ENCODE results near the gene PEAK3. TPM values are rescaled to one million over a fixed set of nuclear protein-coding genes. Genes with fewer than 3 reads are reported as not detected.

Gene PEAK3
- total and polyA plus RNA-seq, 9 of the 15 experiments (the other 6 are each of a cell fraction or from before 2014, with no cell fraction given): 0.07 to 0.40 TPM; not detected in 7

DNA sequence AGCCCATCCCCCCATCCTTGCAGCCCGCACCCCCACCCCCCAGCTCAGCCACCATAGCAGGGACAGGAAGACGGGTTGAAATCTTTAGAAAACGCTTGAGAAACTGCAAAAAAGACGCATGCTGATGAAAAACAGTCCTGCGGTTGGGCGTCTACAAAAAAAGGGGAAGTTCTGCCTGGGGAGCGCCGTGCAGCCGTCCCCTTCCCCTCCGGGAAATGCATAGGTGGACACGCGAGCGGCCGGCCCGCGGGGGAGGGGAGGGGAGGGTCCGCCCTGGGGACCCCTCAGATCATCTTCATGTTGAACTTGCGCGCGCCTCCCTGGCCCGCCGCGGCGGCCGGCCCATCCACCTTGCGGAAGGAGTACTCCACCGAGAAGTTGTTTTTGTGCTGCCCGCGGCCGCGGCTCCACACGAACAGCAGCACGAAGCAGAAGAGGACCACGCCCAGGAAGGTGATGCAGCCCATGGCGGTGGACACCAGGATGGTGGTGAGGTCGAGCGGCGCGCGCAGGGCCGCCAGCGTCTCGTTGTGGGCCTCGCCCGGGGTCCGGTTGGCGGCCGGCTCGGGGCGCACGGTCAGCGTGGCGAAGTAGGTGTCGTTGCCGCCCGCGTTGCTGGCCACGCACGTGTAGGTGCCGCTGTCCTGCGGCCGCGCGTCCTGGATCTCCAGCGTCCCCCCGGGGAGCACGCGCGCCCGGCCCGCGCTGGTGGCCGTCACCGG lies 7.9 kb upstream of the PEAK3 start (continued):
- TF ChIP-seq NCOR1 (IDR thresholded peaks at IDR 0.05): no peak
- TF ChIP-seq GATA2 (CRISPR knock-in tag; IDR thresholded peaks at IDR 0.05): no peak
- TF ChIP-seq HNRNPK (IDR thresholded peaks at IDR 0.05; ENCODE audit: low read depth, low read length, poor library complexity, severe bottlenecking): no peak
- no peak for TF ChIP-seq SREBF2 (CRISPR knock-in tag; IDR thresholded peaks at IDR 0.05)
- TF ChIP-seq, protein P1, sequence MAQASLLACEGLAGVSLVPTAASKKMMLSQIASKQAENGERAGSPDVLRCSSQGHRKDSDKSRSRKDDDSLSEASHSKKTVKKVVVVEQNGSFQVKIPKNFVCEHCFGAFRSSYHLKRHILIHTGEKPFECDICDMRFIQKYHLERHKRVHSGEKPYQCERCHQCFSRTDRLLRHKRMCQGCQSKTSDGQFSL (CRISPR knock-in tag; IDR thresholded peaks at IDR 0.05): peak; percentile 9
- TF ChIP-seq, protein P1 (tag; IDR thresholded peaks at IDR 0.05): no peak
- TF ChIP-seq ZNF57 (CRISPR knock-in tag; IDR thresholded peaks at IDR 0.05): no peak
- 0 out of 4 replicates have a peak, but pooled peaks of 1 of the 2 experiments have one; percentile 32 for TF ChIP-seq SIN3A (IDR thresholded peaks at IDR 0.05; ENCODE audit: borderline replicate concordance in 2 of 2, control insufficient read depth in 1 of 2, low read depth in 2 of 2, low read length in 2 of 2)
- TF ChIP-seq ZBTB7A (IDR thresholded peaks at IDR 0.05; ENCODE audit: borderline replicate concordance, control insufficient read depth, low read depth, low read length): peak; percentile 94
- TF ChIP-seq, protein P2, sequence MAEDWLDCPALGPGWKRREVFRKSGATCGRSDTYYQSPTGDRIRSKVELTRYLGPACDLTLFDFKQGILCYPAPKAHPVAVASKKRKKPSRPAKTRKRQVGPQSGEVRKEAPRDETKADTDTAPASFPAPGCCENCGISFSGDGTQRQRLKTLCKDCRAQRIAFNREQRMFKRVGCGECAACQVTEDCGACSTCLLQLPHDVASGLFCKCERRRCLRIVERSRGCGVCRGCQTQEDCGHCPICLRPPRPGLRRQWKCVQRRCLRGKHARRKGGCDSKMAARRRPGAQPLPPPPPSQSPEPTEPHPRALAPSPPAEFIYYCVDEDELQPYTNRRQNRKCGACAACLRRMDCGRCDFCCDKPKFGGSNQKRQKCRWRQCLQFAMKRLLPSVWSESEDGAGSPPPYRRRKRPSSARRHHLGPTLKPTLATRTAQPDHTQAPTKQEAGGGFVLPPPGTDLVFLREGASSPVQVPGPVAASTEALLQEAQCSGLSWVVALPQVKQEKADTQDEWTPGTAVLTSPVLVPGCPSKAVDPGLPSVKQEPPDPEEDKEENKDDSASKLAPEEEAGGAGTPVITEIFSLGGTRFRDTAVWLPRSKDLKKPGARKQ (CRISPR knock-in tag; IDR thresholded peaks at IDR 0.05): peak; percentile 93
- no peak for TF ChIP-seq ZNF23 (CRISPR knock-in tag; IDR thresholded peaks at IDR 0.05)
- TF ChIP-seq CBFB (CRISPR knock-in tag; IDR thresholded peaks at IDR 0.05): no peak
- TF ChIP-seq PCBP2 (IDR thresholded peaks at IDR 0.05; ENCODE audit: low read depth, low read length, poor library complexity, severe bottlenecking): no peak
- TF ChIP-seq PHF8 (IDR thresholded peaks at IDR 0.05; ENCODE audit: borderline replicate concordance, low read length): peak; percentile 61; the same call in 1 of the 2 replicates
- no peak for TF ChIP-seq HNRNPL (IDR thresholded peaks at IDR 0.05; ENCODE audit: low read depth, low read length)
